DOHH2 (cell line): Measurements from ENCODE around the gene TMEM121B.

Experiments
- CTCF ChIP-seq: fragments of 200-600 bp; sonication (generic); IDR thresholded peaks from one replicate; pipeline ENCODE4 v1.5.1; 2014; ENCODE audit warnings: antibody characterized with exemption, mild to moderate bottlenecking, low read depth, low read length; ENCODE audit not compliant: poor library complexity, severe bottlenecking
- EZH2phosphoT487 ChIP-seq: fragments of 200-600 bp; sonication (generic); IDR thresholded peaks from 2 replicates; pipeline ENCODE4 v1.6.1; 2017; ENCODE audit warnings: borderline replicate concordance, mild to moderate bottlenecking, antibody characterized with exemption, low read length, moderate library complexity, mixed read lengths

- TF ChIP-seq CTCF, result no peak
- no peak for TF ChIP-seq EZH2phosphoT487
Measured at GRCh38 chr22:17138513-17138912, 17.4 kb upstream of the TMEM121B start.
